H1 (cell line): Measurements from ENCODE around the gene SCAMP3. TPM values are rescaled to one million over a fixed set of nuclear protein-coding genes. Genes with fewer than 3 reads are reported as not detected.
A peak's percentile ranks its signal among the peaks of the same experiment; 100 is the strongest.

ENCODE experiments used
- CTCF ChIA-PET: fragments of 300-600 bp; sonication (Branson Sonifier 250); formaldehyde crosslinking; loops from one replicate; lab custom pipeline; 2021; ENCODE audit not compliant: partially characterized antibody; lab: Charles Lee
- POLR2A ChIA-PET: fragments of 300-600 bp; sonication (Branson Sonifier 250); formaldehyde crosslinking; loops from one replicate; lab custom pipeline; 2021; ENCODE audit warnings: inconsistent platforms; ENCODE audit not compliant: partially characterized antibody; lab: Charles Lee
- DNase-seq, 2 experiments: peaks; one replicate each; pipeline versions ENCODE4 v3.0.0 to v3.0.0-alpha.2; 2010 to 2022; ENCODE audit warnings: low spot score in 2 of 2, low read depth in 1 of 2, mixed read lengths in 1 of 2
- FAIRE-seq: peaks from 2 replicates; lab custom pipeline; 2011; peaks lifted over from hg19 to GRCh38; lab: Jason Lieb, UNC
- H2AFZ ChIP-seq: 2 replicates; pipeline ENCODE4 v1.8.1; 2012; ENCODE audit warnings: low read length, inconsistent platforms
- H2AK5ac ChIP-seq: 2 replicates; pipeline ENCODE4 v1.6.1; 2013; ENCODE audit warnings: low read depth, low read length
- H2BK120ac ChIP-seq: replicated peaks from 2 replicates; pipeline ENCODE3; 2013; ENCODE audit warnings: low read depth, low read length, inconsistent platforms
- H2BK12ac ChIP-seq: 2 replicates; pipeline ENCODE4 v1.6.1; 2013; ENCODE audit warnings: low read depth, low read length
- H2BK15ac ChIP-seq: 2 replicates; pipeline ENCODE4 v1.6.1; 2013; ENCODE audit warnings: low read length
- H2BK20ac ChIP-seq: 2 replicates; pipeline ENCODE4 v1.6.1; 2013; ENCODE audit warnings: low read length
- H2BK5ac ChIP-seq: 2 replicates; pipeline ENCODE4 v1.6.1; 2013; ENCODE audit warnings: low read depth, low read length
- H3K14ac ChIP-seq: 2 replicates; pipeline ENCODE4 v1.6.1; 2013; ENCODE audit warnings: inconsistent platforms; ENCODE audit not compliant: insufficient read length
- H3K18ac ChIP-seq: 2 replicates; pipeline ENCODE4 v1.6.1; 2013; ENCODE audit warnings: low read length; ENCODE audit errors: extremely low read depth
- H3K23ac ChIP-seq: 2 replicates; pipeline ENCODE4 v1.6.1; 2013; ENCODE audit warnings: inconsistent platforms; ENCODE audit not compliant: insufficient read length
- H3K23me2 ChIP-seq: 2 replicates; pipeline ENCODE4 v1.6.1; 2013; ENCODE audit warnings: low read depth, low read length
- H3K27ac ChIP-seq: 2 replicates; pipeline ENCODE4 v1.6.1; 2011; ENCODE audit warnings: low read depth, low read length, inconsistent platforms
- H3K27me3 ChIP-seq, 4 experiments: replicated peaks in 1 of 4; 1 replicate in 1 of 4; 2 replicates in 3 of 4; pipeline versions ENCODE4 v1.6.1 to v1.8.1; 2011 to 2013; ENCODE audit warnings: low read length in 3 of 4, mild to moderate bottlenecking in 3 of 4, inconsistent platforms in 2 of 4, mixed read lengths in 2 of 4, moderate library complexity in 1 of 4; ENCODE audit not compliant: control insufficient read depth in 3 of 4, insufficient read depth in 3 of 4; ENCODE audit errors: extremely low read depth in 1 of 4
- H3K36me3 ChIP-seq, 4 experiments: 2 replicates each; pipeline versions ENCODE4 v1.6.1 to v1.8.1; 2011 to 2013; ENCODE audit warnings: mild to moderate bottlenecking in 4 of 4, low read length in 3 of 4, moderate library complexity in 2 of 4, control low read depth in 1 of 4, inconsistent platforms in 1 of 4; ENCODE audit not compliant: insufficient read depth in 4 of 4, control insufficient read depth in 2 of 4
- H3K4ac ChIP-seq: replicated peaks from 2 replicates; pipeline ENCODE3; 2013; ENCODE audit warnings: low read length, low read depth, mixed read lengths, inconsistent platforms; ENCODE audit not compliant: insufficient read length
- H3K4me1 ChIP-seq, 4 experiments: replicated peaks in 1 of 4; 1 replicate in 1 of 4; 2 replicates in 3 of 4; pipeline versions ENCODE4 v1.6.1 to v1.8.1; 2011 to 2013; ENCODE audit warnings: low read length in 3 of 4, inconsistent platforms in 2 of 4, mixed read lengths in 1 of 4; ENCODE audit not compliant: insufficient read depth in 4 of 4, control insufficient read depth in 3 of 4
- H3K4me2 ChIP-seq, 2 experiments: 2 replicates each; pipeline versions ENCODE4 v1.6.1 to v1.8.1; 2011 to 2013; ENCODE audit warnings: low read depth in 2 of 2, low read length in 2 of 2, control low read depth in 1 of 2, inconsistent platforms in 1 of 2, mild to moderate bottlenecking in 1 of 2; ENCODE audit not compliant: insufficient read depth in 1 of 2
- H3K4me3 ChIP-seq, 4 experiments: fragments of 200-600, 300-600 bp in 1 of 4; sonication (generic), shearing (Covaris generic), sonication (Bioruptor Twin) in 1 of 4; 2 replicates each; pipeline versions ENCODE4 v1.5.1 to v1.8.1; 2011 to 2016; ENCODE audit warnings: low read length in 4 of 4, low read depth in 3 of 4, control low read depth in 2 of 4, inconsistent platforms in 2 of 4, mild to moderate bottlenecking in 2 of 4, mixed read lengths in 1 of 4, moderate library complexity in 1 of 4; ENCODE audit not compliant: insufficient read depth in 2 of 4; ENCODE audit errors: extremely low read depth in 1 of 4
- H3K56ac ChIP-seq: replicated peaks from 2 replicates; pipeline ENCODE3; 2013; ENCODE audit warnings: low read depth, mild to moderate bottlenecking, mixed read lengths, low read length, inconsistent platforms; ENCODE audit not compliant: insufficient read length
- H3K79me1 ChIP-seq: 2 replicates; pipeline ENCODE4 v1.6.1; 2013; ENCODE audit warnings: low read depth, low read length, control low read depth
- H3K79me2 ChIP-seq, 2 experiments: 2 replicates each; pipeline versions ENCODE4 v1.6.1 to v1.8.1; 2012 to 2013; ENCODE audit warnings: low read length in 2 of 2, mild to moderate bottlenecking in 2 of 2, inconsistent platforms in 1 of 2; ENCODE audit not compliant: insufficient read depth in 2 of 2, control insufficient read depth in 1 of 2
- H3K9ac ChIP-seq, 4 experiments: replicated peaks in 1 of 4; 1 replicate in 1 of 4; 2 replicates in 3 of 4; pipeline versions ENCODE4 v1.6.1 to v1.8.1; 2011 to 2013; ENCODE audit warnings: low read depth in 3 of 4, low read length in 3 of 4, control low read depth in 2 of 4, mild to moderate bottlenecking in 2 of 4, moderate library complexity in 2 of 4, inconsistent platforms in 1 of 4; ENCODE audit errors: extremely low read depth in 1 of 4
- H3K9me3 ChIP-seq, 2 experiments: 2 replicates each; pipeline versions ENCODE4 v1.6.1 to v1.8.1; 2012 to 2013; ENCODE audit warnings: mild to moderate bottlenecking in 2 of 2, moderate library complexity in 2 of 2, control low read depth in 1 of 2, inconsistent platforms in 1 of 2, low read depth in 1 of 2, low read length in 1 of 2, mixed read lengths in 1 of 2; ENCODE audit not compliant: insufficient read depth in 2 of 2
- H4K20me1 ChIP-seq, 2 experiments: replicated peaks in 1 of 2; 2 replicates each; pipeline versions ENCODE3 to v1.8.1; 2011 to 2013; ENCODE audit warnings: inconsistent platforms in 2 of 2, low read length in 2 of 2, mild to moderate bottlenecking in 1 of 2; ENCODE audit not compliant: insufficient read depth in 2 of 2, control insufficient read depth in 1 of 2
- H4K5ac ChIP-seq: 2 replicates; pipeline ENCODE4 v1.6.1; 2013; ENCODE audit warnings: low read length, low read depth, mixed read lengths, inconsistent platforms; ENCODE audit not compliant: insufficient read length
- H4K8ac ChIP-seq: 2 replicates; pipeline ENCODE4 v1.8.0; 2013; ENCODE audit warnings: mild to moderate bottlenecking, moderate library complexity, low read length, inconsistent platforms; ENCODE audit not compliant: insufficient read depth; ENCODE audit errors: extremely low read depth
- H4K91ac ChIP-seq: replicated peaks from 2 replicates; pipeline ENCODE3; 2013; ENCODE audit warnings: low read length, mixed read lengths, inconsistent platforms; ENCODE audit not compliant: insufficient read length
- ATF3 ChIP-seq: IDR thresholded peaks from 2 replicates; pipeline ENCODE4 v1.6.1; 2011; ENCODE audit warnings: low read depth, mild to moderate bottlenecking, low read length; ENCODE audit not compliant: insufficient read depth
- BCL11A ChIP-seq, 2 experiments: IDR thresholded peaks; one replicate each; pipeline ENCODE4 v1.6.1; 2011; ENCODE audit warnings: low read depth in 2 of 2, low read length in 2 of 2, mild to moderate bottlenecking in 2 of 2
- CHD2 ChIP-seq: IDR thresholded peaks from 2 replicates; pipeline ENCODE4 v1.6.1; 2012; ENCODE audit warnings: low read length, improper control_type of control experiment
- EP300 ChIP-seq, 2 experiments: IDR thresholded peaks; 1 replicate in 1 of 2; 2 replicates in 1 of 2; pipeline ENCODE4 v1.6.1; 2011 to 2012; ENCODE audit warnings: low read depth in 2 of 2, low read length in 2 of 2, mild to moderate bottlenecking in 2 of 2, borderline replicate concordance in 1 of 2, inconsistent platforms in 1 of 2, moderate library complexity in 1 of 2
- KDM4A ChIP-seq: IDR thresholded peaks from one replicate; pipeline ENCODE4 v1.7.1; 2012; ENCODE audit warnings: low read depth, mild to moderate bottlenecking, moderate library complexity, low read length, inconsistent platforms; ENCODE audit not compliant: severe bottlenecking
- PHF8 ChIP-seq: fragments of 200-600 bp; sonication (generic); conservative IDR thresholded peaks from 2 replicates; pipeline ENCODE4 v1.7.1; 2012; ENCODE audit warnings: low read depth, mild to moderate bottlenecking, inconsistent platforms, low read length, moderate library complexity
- SP2 ChIP-seq: IDR thresholded peaks from 2 replicates; pipeline ENCODE4 v1.6.1; 2012; ENCODE audit warnings: mild to moderate bottlenecking, low read length, inconsistent platforms
- YY1 ChIP-seq: IDR thresholded peaks from 2 replicates; pipeline ENCODE4 v1.6.1; 2011; ENCODE audit warnings: low read depth, mild to moderate bottlenecking, low read length
- ZNF274 ChIP-seq: IDR thresholded peaks from 2 replicates; pipeline ENCODE4 v1.7.0; 2012; ENCODE audit warnings: low read length, borderline replicate concordance; ENCODE audit errors: extremely low read depth
- WGBS, 2 experiments: shearing (Covaris generic) in 1 of 2; methylation state at CpG; one replicate each; pipeline versions ENCODE4 v1.1.6 to v1.1.7; 2013 to 2015; ENCODE audit warnings: low lambda C conversion rate in 2 of 2, mixed read lengths in 2 of 2, inconsistent platforms in 1 of 2, low coverage in 1 of 2, missing lambda C conversion rate in 1 of 2; ENCODE audit not compliant: insufficient replicate concordance in 2 of 2, insufficient coverage in 1 of 2, insufficient read length in 1 of 2; ENCODE audit errors: extremely low coverage in 1 of 2, missing lambda C conversion rate in 1 of 2; 5-methylcytosine and 5-hydroxymethylcytosine counted together
- polyA plus RNA-seq, 7 experiments: library from polyadenylated mRNA; depleted of rRNA in 3 of 7; stranded (reverse) in 5 of 7; unstranded in 2 of 7; fragments of >200 nt in 5 of 7; fragments of 200-250 nt in 2 of 7; gene quantifications; 1 replicate in 5 of 7; 2 replicates in 1 of 7; 4 replicates in 1 of 7; pipeline versions ENCODE4 v1.2.1 to v1.2.3, GENCODE V29; 2011 to 2013; ENCODE audit warnings: missing spikeins in 2 of 7, mixed read lengths in 2 of 7
- total RNA-seq: library from RNA; stranded (reverse); fragmentation: NEBNext Ultra II Directional; extraction: Animal tissue kit (Norgen Biotek cat#: 25700); gene quantifications from 2 replicates; pipeline ENCODE4 v1.2.1, GENCODE V29; 2021
- TF ChIP-seq, protein P1 (sequence below): IDR thresholded peaks from 2 replicates; pipeline ENCODE4 v1.6.1; 2011; ENCODE audit warnings: low read length, improper control_type of control experiment

The SCAMP3 gene
- total and polyA plus RNA-seq, 2 of the 8 experiments (the other 6 are each of a cell fraction or from before 2014, with no cell fraction given), result 48.9 to 143 TPM

DNA sequence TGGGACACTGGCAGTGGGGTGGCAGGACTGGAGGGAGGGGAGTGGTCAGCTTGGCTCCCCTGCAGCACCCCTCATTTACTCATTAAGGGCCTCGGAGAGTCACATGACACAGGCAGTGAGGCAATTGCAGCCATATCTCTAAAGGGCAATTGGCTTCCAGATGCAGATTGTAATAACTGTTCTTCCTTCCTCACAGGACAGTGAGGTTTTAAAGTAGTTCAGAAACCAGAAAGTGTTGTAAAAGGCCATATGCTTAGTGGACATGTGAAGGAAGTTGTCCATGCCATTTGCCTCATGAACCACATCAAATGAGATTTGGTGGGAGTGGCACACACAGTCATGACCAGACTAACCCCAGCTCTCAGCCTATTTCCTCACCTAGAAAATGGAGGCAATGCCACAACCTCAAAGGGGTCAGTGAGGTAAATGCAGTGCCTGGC, 42.5 kb downstream of the SCAMP3 start:
- Histone ChIP-seq H3K4me3 (peak overlapping the region in 1 of 4 experiments; percentile 21; a peak in 1 of 8 replicates), H3K9me3 (no peaks in the 10 kb centered on the region), H2BK20ac (no peak overlapping the region), H2BK5ac (0 out of 2 replicates have a peak overlapping the region, but pooled peaks have one; percentile 19), H2AK5ac (peak overlapping the region; percentile 24; the same call in 1 of the 2 replicates), H3K36me3 (0 out of 8 replicates have a peak, but pooled peaks cover 0 to 3% (median 0%) of the 10 kb centered on the region in 4 experiments), H4K8ac (peak overlapping the region; percentile 90), H4K20me1 (no peaks in the 10 kb centered on the region), H3K23ac (no peak overlapping the region), H3K27ac (no peak overlapping the region; the same call in 1 of the 2 replicates), H2AFZ (peak overlapping the region; percentile 97), H3K4me1 (peaks cover 0 to 7% (median 0%) of the 10 kb centered on the region in 4 experiments; a peak in 1 of 7 replicates), H2BK12ac (0 out of 2 replicates have a peak overlapping the region, but pooled peaks have one; percentile 27), H3K18ac (no peak overlapping the region), H2BK15ac (no peak overlapping the region), H3K4ac (no peak overlapping the region), H2BK120ac (no peak overlapping the region), H4K91ac (no peak overlapping the region), H3K27me3 (no peaks in the 10 kb centered on the region), H3K79me2 (no peaks in the 10 kb centered on the region), H3K23me2 (no peaks in the 10 kb centered on the region), H4K5ac (no peak overlapping the region), H3K9ac (no peak overlapping the region; a peak in 1 of 7 replicates), H3K14ac (no peak overlapping the region), H3K56ac (no peak overlapping the region), H3K4me2 (peak overlapping the region; percentile 38 to 71), H3K79me1 (no peaks in the 10 kb centered on the region; the same call in 1 of the 2 replicates)
- FAIRE-seq (no peak), DNase-seq (peak in 1 of 2 experiments; percentile 70)
- ChIA-PET POLR2A (interaction anchor here (0.9 to 11.9 kb wide), 10 partner anchors 8 to 54 kb away, joined by 3 to 235 read pairs (median 6); partner anchors contain the start of genes CLK2, KRTCAP2, MTX1 and SCAMP3), CTCF (interaction anchor here (0.8 to 2.5 kb wide), 5 partner anchors 9 to 134 kb away, joined by 3 to 16 read pairs (median 5); partner anchors contain the start of genes MTX1 and THBS3)
- 71% methylated on average over 1 of the region's 1 CpG; no CpG with 5 or more reads in 1 of the 2 experiments for WGBS, 2 experiments
- no peak for TF ChIP-seq PHF8
- TF ChIP-seq ZNF274, result no peak
- peak; percentile 99 for TF ChIP-seq YY1
- TF ChIP-seq CHD2, result no peak
- no peak for TF ChIP-seq SP2
- TF ChIP-seq EP300 (IDR thresholded peaks at IDR 0.05; ENCODE audit: borderline replicate concordance in 1 of 2, low read depth in 2 of 2, low read length in 2 of 2), result no peak
- TF ChIP-seq ATF3, result peak; percentile 88
- TF ChIP-seq BCL11A (IDR thresholded peaks at IDR 0.05; ENCODE audit: low read depth in 2 of 2, low read length in 2 of 2), result no peak
- TF ChIP-seq, protein P1, sequence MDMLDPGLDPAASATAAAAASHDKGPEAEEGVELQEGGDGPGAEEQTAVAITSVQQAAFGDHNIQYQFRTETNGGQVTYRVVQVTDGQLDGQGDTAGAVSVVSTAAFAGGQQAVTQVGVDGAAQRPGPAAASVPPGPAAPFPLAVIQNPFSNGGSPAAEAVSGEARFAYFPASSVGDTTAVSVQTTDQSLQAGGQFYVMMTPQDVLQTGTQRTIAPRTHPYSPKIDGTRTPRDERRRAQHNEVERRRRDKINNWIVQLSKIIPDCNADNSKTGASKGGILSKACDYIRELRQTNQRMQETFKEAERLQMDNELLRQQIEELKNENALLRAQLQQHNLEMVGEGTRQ, result peak; percentile 97
- TF ChIP-seq KDM4A, result peak; percentile 1
